NK-92 treated with Interleukin-12 subunit alpha and Interleukin-12 subunit beta, amount 100 ng/mL, for 24 hours (cell line): ENCODE data around the gene DPY19L1.
"Not testable (repeated sequence)": the region's sequence is repeated elsewhere in the genome, so short reads cannot be mapped to it uniquely, and the experiment has no call there.

Source experiments
- DNase-seq: peaks from one replicate; lab custom pipeline; 2025; lab: John Stamatoyannopoulos, UW

The DPY19L1 gene

GRCh38 chr7:34918198-34918861, 119.0 kb downstream of the DPY19L1 start:
- DNase-seq, result not testable (repeated sequence)

- not testable (repeated sequence) for DNase-seq
These were observed 119.8 kb downstream of the DPY19L1 start for GRCh38 chr7:34917515-34917914.

GRCh38 chr7:34916267-34916666, 121.0 kb downstream of the DPY19L1 start:
- DNase-seq, result no peak

GRCh38 chr7:34912236-34912635, 125.0 kb downstream of the DPY19L1 start:
- no peak for DNase-seq

GRCh38 chr7:34906266-34906850, 130.9 kb downstream of the DPY19L1 start:
- DNase-seq, result not testable (repeated sequence)

GRCh38 chr7:34904987-34905386, 132.3 kb downstream of the DPY19L1 start:
- DNase-seq, result no peak

- not testable (repeated sequence) for DNase-seq
These were observed 133.4 kb downstream of the DPY19L1 start for GRCh38 chr7:34903921-34904320.

- no peak for DNase-seq
These were observed 135.1 kb downstream of the DPY19L1 start for GRCh38 chr7:34902182-34902581.

GRCh38 chr7:34900891-34901513, 136.3 kb downstream of the DPY19L1 start:
- DNase-seq, result no peak

GRCh38 chr7:34895202-34895601, 142.1 kb downstream of the DPY19L1 start:
- DNase-seq, result no peak

- no peak for DNase-seq
These were observed 147.3 kb downstream of the DPY19L1 start for GRCh38 chr7:34889951-34890350.

GRCh38 chr7:34886856-34887255, 150.4 kb downstream of the DPY19L1 start:
- DNase-seq, result no peak

- not testable (repeated sequence) for DNase-seq
These were observed 153.4 kb downstream of the DPY19L1 start for GRCh38 chr7:34883855-34884254.

- no peak for DNase-seq
These were observed 157.4 kb downstream of the DPY19L1 start for GRCh38 chr7:34879871-34880270.

- not testable (repeated sequence) for DNase-seq
These were observed 158.1 kb downstream of the DPY19L1 start for GRCh38 chr7:34878944-34879735.
